ENCODE results near the gene DDX41.

- TF ChIP-seq EZH2 (IDR thresholded peaks at IDR 0.05; ENCODE audit: insufficient read depth, poor library complexity, severe bottlenecking) (no peak), EZH2phosphoT487 (IDR thresholded peaks at IDR 0.05; ENCODE audit: insufficient read depth, low read depth) (no peak)
Measured at GRCh38 chr5:177555665-177556064, 38.9 kb upstream of the DDX41 start.

All from GM23248 (cell line).